GM19372 (cell line): Measurements from ENCODE around the gene MDM1.

Source experiments
- ATAC-seq: cut with Tn5 transposase; IDR thresholded peaks from one replicate; pipeline ENCODE4 v1.9.1; 2021; ENCODE audit warnings: mild to moderate bottlenecking, low read depth, moderate library complexity; ENCODE audit not compliant: unreplicated experiment

Gene MDM1, protein sequence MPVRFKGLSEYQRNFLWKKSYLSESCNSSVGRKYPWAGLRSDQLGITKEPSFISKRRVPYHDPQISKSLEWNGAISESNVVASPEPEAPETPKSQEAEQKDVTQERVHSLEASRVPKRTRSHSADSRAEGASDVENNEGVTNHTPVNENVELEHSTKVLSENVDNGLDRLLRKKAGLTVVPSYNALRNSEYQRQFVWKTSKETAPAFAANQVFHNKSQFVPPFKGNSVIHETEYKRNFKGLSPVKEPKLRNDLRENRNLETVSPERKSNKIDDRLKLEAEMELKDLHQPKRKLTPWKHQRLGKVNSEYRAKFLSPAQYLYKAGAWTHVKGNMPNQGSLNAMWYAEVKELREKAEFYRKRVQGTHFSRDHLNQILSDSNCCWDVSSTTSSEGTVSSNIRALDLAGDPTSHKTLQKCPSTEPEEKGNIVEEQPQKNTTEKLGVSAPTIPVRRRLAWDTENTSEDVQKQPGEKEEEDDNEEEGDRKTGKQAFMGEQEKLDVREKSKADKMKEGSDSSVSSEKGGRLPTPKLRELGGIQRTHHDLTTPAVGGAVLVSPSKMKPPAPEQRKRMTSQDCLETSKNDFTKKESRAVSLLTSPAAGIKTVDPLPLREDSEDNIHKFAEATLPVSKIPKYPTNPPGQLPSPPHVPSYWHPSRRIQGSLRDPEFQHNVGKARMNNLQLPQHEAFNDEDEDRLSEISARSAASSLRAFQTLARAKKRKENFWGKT

GRCh38 chr12:68331869-68332727, at the start of gene MDM1:
TSS of gene MDM1 (minus strand) at chr12:68332362. CDS start at chr12:68332245, 117 bp downstream.
- peak; percentile 98 for ATAC-seq

DNA sequence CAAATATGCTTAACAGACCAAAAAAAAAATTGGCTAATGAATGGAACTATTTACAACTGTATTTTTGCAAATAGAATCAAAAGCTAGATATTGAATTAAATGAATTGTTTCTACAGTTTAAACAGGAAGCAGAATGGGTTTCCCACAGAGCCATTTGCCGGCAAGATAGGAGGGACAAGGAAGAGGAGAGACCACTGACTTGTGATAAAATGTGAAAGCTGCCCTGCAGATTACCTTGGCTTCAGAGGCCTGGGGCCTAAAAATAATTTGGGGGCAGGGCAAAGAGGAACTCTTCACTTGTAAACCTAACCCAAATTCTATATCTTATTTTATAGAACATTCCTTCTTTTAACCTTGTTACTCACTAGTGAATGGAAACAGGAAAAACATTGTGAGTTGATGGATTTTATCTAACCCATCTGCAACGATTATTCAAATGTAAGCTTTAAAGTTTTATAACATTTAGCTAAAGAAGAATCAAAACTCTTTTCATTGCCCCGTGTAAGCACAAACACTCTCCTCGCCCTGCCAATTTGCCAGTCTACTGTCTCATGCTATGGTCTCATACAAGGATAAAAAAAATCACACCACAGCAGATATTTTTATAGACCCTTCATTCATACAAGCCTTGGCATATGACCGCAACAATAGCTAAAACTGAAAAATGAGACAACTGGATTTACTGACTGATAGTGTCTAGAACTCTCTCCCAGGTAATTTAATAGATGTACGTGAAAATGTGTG, 49.5 kb upstream of the MDM1 start:
- ATAC-seq = no peak

- no peak for ATAC-seq
These were observed 46.9 kb upstream of the MDM1 start for GRCh38 chr12:68378872-68379606.

GRCh38 chr12:68377881-68378280, 45.7 kb upstream of the MDM1 start:
- ATAC-seq = no peak

- ATAC-seq = no peak
These were observed 44.7 kb upstream of the MDM1 start for GRCh38 chr12:68376901-68377300.

DNA sequence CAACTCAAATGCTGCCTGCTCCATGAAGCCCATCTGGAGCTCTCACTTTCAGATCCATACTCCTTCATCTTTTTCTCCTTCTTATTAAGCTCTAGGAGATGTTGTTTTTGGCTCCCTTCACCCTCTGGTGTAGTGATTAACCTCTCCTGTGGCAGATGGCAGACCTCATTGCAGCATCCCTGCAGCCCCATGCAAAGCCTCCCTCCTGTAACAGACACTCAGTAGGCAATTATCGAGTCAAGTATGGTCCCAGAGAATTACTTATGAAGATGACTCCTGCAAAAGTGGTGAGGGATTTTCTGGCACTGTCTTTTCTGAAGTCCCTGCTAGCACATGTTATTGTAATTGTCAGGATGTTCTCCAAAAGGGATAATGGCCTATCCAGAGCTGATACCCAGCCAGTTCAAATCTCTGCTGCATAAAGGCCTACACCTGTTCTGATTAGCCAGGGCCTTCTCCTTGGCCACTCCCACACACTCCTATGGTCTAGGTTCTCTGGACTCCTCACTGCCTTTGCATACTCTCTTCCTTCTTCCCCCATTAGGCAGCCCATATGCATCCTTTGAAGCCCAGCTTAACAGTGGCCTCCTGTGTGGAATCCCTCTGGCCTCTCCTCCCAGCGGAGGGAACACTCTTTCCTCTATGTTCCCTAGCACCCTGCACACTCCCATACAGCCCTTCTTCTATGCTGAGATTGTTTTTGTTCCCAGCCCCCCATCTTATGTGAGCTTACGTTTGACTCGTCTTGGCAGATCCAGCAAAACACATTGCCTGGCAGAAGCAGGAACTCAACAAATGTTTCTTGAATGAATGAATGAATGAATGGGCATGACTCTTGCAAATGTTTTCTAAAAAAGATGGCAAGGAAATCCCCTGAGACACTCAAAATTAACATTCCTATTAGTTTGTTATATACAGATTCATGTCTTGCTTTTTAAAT, 43.9 kb upstream of the MDM1 start:
- no peak for ATAC-seq

DNA sequence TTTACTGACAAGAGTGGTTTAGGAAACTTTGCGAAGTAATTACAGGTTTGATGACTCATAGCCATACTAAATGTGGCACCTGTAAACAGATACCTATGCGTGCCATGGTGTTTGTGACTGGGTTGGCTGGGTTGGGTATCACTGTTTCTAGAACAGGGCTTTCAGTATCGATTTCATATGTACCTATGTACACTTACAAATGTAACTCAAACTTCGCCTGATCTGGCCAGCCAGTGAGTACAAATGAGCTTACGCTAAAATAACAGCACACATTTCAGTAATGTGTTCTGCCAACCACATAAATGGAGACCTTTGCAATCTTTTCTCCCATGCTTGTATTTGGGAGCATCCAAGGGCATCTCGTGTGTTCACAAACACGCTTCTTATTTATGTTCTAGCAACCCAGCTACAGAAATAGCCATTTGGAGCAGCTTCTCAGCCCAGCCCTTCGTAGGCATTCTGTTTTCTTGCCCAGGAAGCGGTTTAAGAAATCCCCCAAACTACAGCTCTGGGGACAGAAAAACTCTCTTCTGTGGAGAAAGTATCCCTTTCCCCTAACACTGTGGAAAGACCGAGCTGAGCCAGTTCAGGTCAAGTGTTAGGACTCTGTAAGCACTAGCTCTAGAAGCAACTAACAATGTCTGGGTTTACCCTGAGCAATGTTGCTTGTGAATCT, 42.3 kb upstream of the MDM1 start:
- peak; percentile 92 for ATAC-seq

- no peak for ATAC-seq
These were observed 38.5 kb upstream of the MDM1 start for GRCh38 chr12:68370667-68371066.

GRCh38 chr12:68370006-68370590, 37.9 kb upstream of the MDM1 start:
- ATAC-seq = no peak

- ATAC-seq = no peak
These were observed 36.2 kb upstream of the MDM1 start for GRCh38 chr12:68368327-68368726.

- ATAC-seq = no peak
These were observed 35.7 kb upstream of the MDM1 start for GRCh38 chr12:68367903-68368302.

DNA sequence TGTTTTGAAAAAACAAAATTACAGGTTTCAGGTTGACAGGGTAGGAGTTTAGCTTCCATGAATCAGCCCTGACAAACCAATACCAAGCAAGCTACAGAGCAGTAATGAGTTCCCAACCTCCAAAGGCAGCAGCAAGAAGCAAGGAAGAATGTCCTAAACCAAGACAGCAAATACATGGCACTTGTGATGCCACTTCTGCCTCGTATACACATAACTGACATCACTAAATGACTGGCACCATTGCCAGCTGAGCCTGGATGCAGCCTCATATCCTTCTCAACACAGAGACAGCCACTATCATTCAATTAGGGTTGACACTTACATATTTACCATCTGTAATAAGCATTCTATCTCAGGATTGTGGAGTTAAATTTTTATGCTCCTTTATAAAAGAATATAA, 35.0 kb upstream of the MDM1 start:
- no peak for ATAC-seq

GRCh38 chr12:68364893-68365725, 32.9 kb upstream of the MDM1 start:
- peak; percentile 82 for ATAC-seq

DNA sequence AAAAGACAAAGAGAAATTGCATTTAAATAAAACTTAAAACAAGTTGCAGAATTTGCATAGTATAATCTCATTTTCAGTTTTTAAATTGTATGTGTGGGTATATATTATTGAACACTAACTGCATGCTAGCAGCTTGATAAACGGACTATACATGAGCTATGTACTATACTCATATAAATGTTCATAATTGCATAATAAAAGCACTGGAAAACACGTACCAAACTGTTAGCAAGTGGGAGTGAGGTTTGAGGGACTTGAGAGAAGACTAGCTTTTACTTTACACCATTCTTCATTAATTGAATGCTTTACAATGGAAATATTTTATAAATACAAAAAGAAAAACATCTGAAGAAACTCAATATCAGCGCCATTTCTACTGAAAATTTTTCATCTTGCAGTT, 32.2 kb upstream of the MDM1 start:
- no peak for ATAC-seq

DNA sequence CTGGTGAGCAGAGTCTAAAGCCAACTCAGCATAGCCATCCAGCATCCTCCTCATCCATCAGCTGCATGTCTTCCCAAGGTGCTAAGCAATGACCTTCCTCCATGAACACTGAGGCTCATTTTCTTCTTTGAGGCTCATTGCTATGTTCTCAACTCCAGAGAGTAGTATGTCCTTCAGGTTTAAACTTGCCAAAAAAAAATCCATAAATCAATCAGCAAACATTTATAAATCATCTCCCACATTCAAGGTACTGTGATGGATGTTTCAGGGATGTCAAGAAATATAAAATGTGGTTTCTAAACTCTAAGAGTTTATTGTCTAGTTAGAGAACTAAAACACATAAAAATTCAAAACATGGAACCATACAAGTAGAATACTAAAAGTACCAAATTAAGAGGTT, 29.8 kb upstream of the MDM1 start:
- no peak for ATAC-seq

- peak; percentile 10 for ATAC-seq
These were observed 27.5 kb upstream of the MDM1 start for GRCh38 chr12:68359674-68360073.
